Kidney epithelial cell (primary cell): ENCODE results near the gene TXNRD1. TPM values are rescaled to one million over a fixed set of nuclear protein-coding genes. Genes with fewer than 3 reads are reported as not detected.
A peak's percentile ranks its signal among the peaks of the same experiment; 100 is the strongest.

Experiments
- DNase-seq: peaks from one replicate; pipeline ENCODE4 v3.0.0-alpha.2; 2010; ENCODE audit warnings: low read depth
- H3K27me3 ChIP-seq: 2 replicates; pipeline ENCODE4 v1.6.0; 2011; ENCODE audit warnings: low read length; ENCODE audit not compliant: control insufficient read depth, insufficient read depth
- H3K36me3 ChIP-seq: 2 replicates; pipeline ENCODE4 v1.5.1; 2011; ENCODE audit warnings: low read length; ENCODE audit not compliant: control insufficient read depth, insufficient read depth
- H3K4me3 ChIP-seq: 2 replicates; pipeline ENCODE4 v1.5.1; 2011; ENCODE audit warnings: low read depth, mild to moderate bottlenecking, control low read depth, low read length
- CTCF ChIP-seq: IDR thresholded peaks from 2 replicates; pipeline ENCODE4 v1.5.1; 2011; ENCODE audit warnings: mild to moderate bottlenecking, moderate library complexity, low read length, control low read depth, inconsistent platforms; ENCODE audit not compliant: insufficient read depth, poor library complexity, severe bottlenecking
- total RNA-seq: library from RNA; depleted of rRNA; stranded (reverse); fragments of >200 nt; gene quantifications from 2 replicates; pipeline ENCODE4 v1.2.3, GENCODE V29; 2015

TXNRD1 gene
- total RNA-seq, 1 donor from 2014 or later = 100 TPM

- no peak for TF ChIP-seq CTCF
- no peak overlapping the region for H3K4me3 ChIP-seq
- H3K27me3 ChIP-seq = no peaks in the 10 kb centered on the region
- no peak for DNase-seq
- H3K36me3 ChIP-seq = no peaks in the 10 kb centered on the region
These were observed 141.9 kb downstream of the TXNRD1 start for GRCh38 chr12:104357421-104357952.

GRCh38 chr12:104358353-104359003, 142.9 kb downstream of the TXNRD1 start:
- Histone ChIP-seq H3K36me3 (no peaks in the 10 kb centered on the region), H3K4me3 (no peak overlapping the region), H3K27me3 (no peaks in the 10 kb centered on the region)
- TF ChIP-seq CTCF = peak; percentile 78
- no peak for DNase-seq

GRCh38 chr12:104359216-104359615, 143.6 kb downstream of the TXNRD1 start:
- TF ChIP-seq CTCF = no peak

GRCh38 chr12:104360157-104360556, 144.6 kb downstream of the TXNRD1 start:
- no peaks in the 10 kb centered on the region for H3K27me3 ChIP-seq
- H3K4me3 ChIP-seq = no peak overlapping the region
- no peaks in the 10 kb centered on the region for H3K36me3 ChIP-seq
- no peak for TF ChIP-seq CTCF
- DNase-seq = no peak

More at GRCh38 chr12:104359216-104359615, 143.6 kb downstream of the TXNRD1 start:
- H3K27me3 ChIP-seq = no peaks in the 10 kb centered on the region
- no peak for DNase-seq
- no peak overlapping the region for H3K4me3 ChIP-seq
- H3K36me3 ChIP-seq = no peaks in the 10 kb centered on the region

GRCh38 chr12:104360983-104361707, 145.6 kb downstream of the TXNRD1 start:
- TF ChIP-seq CTCF = no peak
- Histone ChIP-seq H3K36me3 (no peaks in the 10 kb centered on the region), H3K27me3 (no peaks in the 10 kb centered on the region), H3K4me3 (no peak overlapping the region)
- DNase-seq = no peak
